ENCODE results near the gene CASP8.

- TF ChIP-seq, protein P1, sequence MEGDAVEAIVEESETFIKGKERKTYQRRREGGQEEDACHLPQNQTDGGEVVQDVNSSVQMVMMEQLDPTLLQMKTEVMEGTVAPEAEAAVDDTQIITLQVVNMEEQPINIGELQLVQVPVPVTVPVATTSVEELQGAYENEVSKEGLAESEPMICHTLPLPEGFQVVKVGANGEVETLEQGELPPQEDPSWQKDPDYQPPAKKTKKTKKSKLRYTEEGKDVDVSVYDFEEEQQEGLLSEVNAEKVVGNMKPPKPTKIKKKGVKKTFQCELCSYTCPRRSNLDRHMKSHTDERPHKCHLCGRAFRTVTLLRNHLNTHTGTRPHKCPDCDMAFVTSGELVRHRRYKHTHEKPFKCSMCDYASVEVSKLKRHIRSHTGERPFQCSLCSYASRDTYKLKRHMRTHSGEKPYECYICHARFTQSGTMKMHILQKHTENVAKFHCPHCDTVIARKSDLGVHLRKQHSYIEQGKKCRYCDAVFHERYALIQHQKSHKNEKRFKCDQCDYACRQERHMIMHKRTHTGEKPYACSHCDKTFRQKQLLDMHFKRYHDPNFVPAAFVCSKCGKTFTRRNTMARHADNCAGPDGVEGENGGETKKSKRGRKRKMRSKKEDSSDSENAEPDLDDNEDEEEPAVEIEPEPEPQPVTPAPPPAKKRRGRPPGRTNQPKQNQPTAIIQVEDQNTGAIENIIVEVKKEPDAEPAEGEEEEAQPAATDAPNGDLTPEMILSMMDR (IDR thresholded peaks at IDR 0.05; ENCODE audit: insufficient read depth, low read depth, low read length): no peak
- TF ChIP-seq EZH2 (IDR thresholded peaks at IDR 0.05; ENCODE audit: insufficient read depth, low read length): no peak
Measured at GRCh38 chr2:201275990-201276389, 15.7 kb downstream of the CASP8 start.

Data from astrocyte (in vitro differentiated cells and primary cell).